Measurements from ENCODE around the gene PER2.

GRCh38 chr2:238304116-238304515 is 15.7 kb upstream of the PER2 start:
- TF ChIP-seq POLR2A (IDR thresholded peaks at IDR 0.05) (no peak), CTCF (IDR thresholded peaks at IDR 0.05) (no peak)
